HuH-7 (cell line): ENCODE data around the gene INSIG1.

Source experiments
- DNase-seq: peaks from one replicate; pipeline ENCODE4 v3.0.0; 2011; ENCODE audit warnings: low spot score

The INSIG1 gene

DNA sequence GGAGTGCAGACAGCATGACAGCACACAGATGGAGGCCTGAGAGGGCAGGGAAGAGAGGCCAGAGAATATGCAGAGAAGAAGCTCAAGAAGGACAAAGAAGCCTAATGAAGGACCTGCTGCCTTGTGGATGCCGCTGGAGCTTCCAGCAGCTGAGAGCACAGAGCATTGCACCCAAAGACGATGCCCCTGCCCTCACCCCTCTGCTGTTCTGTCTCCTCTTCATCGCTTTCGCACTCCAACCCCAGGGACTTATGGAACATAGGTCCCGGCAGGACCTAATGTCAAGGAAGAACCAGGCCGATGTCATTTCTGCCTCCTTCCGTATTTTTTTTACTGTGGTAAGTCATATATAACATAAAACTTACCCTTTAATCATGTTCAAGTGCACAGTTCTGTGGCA is 12.3 kb upstream of the INSIG1 start:
- no peak for DNase-seq

DNA sequence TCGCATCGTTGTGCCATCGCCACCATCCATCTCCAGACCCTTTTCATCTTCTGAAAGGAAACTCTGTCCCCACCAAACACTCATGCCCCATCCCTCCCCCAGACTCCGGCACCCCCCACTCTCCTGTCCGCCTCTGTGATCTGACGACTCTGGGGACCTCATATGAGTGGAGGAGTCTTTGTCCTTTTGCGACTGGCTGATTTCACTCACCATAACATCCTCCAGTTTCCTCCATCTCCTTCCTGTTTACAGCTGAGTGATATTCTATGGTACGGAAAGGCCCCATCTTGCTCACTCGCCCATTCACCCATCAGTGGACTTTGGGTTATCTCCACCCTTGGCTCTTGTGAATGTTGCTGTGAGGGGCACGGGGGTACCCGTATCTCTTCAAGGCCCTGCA is 11.8 kb upstream of the INSIG1 start:
- DNase-seq, result no peak

DNA sequence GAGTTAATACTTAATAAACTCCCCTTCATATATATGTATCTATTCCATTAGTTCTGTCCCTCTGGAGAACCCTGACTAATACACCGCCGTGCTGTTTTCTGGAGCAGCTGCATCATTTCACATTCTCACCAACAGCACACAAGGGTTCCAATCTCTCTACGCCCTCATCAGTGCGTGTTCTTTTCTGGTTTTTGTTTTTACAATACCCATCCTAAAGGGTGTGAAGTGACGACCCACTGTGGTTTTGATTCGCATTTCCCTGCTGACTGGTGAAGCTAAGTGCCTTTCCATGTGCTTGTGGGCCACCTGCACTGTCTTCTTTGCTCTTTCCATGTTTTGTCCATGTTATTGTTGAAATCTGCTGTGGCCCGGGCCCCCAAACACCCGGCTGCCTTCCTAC is 11.0 kb upstream of the INSIG1 start:
- no peak for DNase-seq

DNA sequence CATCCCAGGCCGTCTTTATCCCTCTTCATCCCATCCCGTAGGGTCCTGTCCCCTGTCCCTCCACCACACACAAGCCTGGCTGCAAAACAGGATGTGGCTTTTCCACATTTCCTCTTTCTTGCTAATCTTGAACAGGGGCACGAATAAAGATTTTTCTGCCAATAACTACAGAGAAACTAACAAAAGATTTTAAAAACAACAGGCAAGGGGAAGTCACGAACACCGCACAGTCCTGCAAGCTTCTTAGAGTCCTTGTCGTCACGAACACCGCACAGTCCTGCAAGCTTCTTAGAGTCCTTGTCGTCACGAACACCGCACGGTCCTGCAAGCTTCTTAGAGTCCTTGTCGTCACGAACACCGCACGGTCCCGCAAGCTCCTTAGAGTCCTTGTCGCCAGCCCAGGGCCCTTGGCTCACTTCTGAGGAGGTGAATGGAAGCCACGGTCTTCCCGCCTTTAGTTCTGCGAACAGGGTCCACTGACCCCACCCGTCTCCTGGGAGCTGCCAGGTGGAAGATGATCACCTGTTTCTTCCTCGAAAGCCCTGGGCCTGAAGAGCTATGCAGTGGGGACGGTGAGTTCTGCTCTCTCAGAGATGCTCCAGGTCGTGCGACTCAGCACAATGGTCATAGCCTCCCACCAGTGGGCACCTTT is 10.3 kb upstream of the INSIG1 start:
- no peak for DNase-seq

DNA sequence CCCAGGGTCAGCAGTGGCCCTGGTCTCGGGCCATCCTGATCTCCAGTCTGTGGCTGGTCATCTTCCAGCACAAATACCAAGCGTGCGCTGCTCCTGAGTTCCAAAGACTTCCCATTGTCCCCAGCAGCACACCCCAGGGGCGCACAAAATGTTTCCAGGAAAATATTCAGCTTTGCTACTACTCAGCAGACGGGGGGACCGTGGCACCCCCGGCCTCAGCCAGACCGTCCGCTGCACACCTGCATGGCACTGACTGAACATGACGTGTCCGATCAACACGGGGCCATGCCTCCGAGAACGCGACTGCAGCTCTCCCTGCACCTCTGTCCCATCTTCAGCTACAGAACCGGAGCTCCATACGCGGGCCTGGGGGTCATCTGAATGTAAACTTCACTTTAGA is 9.6 kb upstream of the INSIG1 start:
- no peak for DNase-seq

DNA sequence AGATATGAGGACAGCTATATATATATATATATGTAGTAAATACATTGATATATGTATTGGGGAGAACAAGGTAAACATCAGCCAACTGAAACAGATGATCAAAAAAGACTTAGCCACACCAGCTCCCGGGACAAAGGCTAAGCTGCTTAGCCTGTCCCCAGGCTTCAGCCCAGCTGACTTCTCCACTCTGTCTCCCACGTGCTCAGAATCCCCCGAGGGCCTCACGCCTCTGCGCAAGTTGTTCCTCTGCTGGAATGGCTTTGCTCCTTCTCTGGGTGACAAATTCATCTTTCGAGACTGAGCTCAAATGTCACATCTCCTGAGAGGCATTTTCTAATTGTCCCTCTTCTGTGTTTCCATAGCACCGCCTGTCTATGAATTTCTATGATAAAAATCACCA is 8.6 kb upstream of the INSIG1 start:
- no peak for DNase-seq

DNA sequence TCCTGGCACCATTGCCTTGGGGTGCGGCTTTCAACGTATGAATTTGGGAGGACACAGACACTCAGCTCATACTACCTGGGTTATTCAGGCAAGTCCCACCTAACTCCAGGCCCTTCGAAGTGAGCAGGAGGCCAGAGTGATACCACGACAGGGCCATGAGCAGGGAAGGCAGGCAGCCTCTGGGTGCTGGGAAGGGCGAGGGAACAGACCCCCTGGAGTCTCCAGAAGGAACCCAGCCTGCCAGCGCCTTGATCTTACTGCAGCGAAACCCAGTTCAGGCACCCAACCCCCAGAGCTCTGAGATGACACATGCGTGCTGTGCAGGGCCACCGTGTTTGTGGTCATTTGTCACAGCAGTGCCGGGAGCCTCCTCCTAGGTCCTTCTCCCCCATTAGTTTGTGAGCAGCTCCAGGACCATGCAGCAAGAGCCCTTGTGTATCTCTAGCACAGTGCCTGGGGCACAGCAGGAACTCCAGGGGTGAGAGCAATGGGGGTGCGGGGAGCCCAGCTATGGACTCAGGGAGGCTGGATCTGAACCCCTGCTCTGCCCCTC is 7.7 kb upstream of the INSIG1 start:
- DNase-seq, result no peak

DNA sequence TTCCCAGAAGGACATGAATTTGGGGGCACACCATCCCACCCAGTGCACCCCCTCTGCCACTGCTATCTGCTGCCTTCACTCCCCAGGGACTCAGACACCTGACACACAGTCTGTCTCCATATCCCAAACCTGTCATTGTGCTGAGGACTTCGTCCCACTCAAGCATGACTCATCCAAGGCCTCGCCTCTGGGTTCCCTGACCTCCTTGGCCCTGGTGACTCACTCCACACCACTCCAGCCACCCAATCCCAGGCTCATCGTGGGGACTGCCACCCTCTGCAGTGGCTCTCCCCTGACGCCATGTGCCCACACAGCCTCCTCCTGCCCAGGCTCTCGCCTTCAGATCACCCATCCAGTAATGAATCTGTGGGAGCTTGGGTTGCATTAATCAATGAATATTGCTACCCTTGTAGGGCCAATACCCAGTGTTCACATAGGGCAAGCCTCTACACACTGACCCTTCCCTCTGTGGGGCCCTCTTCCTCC is 6.6 kb upstream of the INSIG1 start:
- no peak for DNase-seq

DNA sequence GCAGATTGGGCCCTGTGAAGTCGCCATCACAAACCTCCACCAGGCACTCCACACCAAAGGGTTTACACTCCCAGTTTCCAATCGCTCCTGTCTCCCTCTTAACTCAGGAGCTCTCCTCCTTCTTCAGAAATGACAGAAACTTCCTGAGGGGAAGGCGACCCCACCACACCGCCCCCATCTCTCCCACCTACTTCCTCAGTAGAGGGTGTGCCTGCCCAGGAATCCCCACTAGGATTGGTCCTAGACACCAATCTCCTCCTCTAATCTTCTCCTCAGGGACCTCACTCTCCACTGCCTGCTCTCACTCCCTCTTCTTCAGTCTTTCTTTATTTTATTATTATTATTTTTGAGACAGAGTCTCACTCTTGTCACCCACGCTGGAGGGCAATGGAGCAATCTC is 5.9 kb upstream of the INSIG1 start:
- DNase-seq, result no peak

DNA sequence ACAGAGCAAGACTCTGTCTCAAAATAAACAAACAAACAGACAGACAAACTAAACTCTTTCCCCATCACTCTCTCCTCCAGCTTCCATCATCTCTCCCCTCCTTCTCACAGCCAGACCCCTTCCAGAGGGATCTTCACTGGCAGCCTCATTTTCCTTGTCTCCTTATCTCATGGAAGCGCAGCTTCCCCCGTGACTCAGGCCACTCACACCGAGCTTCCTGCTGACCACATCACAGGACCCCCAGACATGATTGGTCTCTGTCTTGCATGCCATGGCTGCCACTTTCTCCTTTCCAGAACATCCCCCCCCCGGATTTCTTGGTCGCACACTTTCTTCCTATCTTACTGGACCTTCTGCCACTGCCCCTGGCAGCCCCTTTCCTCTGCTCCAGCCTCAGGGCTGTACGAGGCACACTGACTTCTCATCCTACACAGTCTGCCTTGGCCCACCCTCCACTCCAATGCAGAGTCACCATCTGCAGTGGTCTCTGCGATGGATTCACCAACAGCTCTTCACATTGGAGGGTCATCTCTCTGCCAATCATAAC is 4.9 kb upstream of the INSIG1 start:
- no peak for DNase-seq

DNA sequence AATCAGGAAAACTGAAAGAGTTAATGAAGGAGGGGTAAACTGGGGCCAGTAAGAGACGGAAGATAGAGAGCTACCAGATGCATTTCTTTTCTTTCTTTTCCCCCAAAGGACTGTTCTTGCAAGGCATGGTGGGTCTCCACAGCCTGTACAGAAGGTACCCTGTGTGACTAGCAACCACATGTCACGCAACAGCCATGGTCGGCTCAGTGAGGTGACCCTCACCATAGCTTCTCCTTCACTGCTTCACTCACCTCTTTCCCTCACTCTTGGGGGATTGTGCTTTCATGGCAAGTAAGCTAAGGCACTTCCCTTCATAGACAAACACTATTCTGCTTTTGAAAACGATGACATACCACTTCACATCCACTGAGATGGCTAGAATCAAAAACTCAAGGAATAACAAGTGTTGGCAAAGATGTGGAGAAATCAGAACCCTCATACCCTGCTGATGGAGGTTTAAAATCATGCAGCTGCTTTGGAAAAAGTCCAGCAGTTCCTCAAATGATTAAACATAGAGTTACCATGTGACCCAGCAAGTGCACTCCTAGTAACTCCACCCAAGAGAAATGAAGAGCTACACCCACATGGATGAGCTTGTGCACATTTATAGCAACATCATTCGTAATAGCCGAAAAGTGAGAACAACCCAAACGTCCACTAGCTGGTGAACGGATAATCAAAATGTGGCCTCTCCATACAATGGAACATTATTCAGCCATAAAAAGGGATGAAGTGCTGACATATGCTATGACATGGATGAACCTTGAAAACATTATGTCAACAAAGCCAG is 3.8 kb upstream of the INSIG1 start:
- DNase-seq, result no peak

DNA sequence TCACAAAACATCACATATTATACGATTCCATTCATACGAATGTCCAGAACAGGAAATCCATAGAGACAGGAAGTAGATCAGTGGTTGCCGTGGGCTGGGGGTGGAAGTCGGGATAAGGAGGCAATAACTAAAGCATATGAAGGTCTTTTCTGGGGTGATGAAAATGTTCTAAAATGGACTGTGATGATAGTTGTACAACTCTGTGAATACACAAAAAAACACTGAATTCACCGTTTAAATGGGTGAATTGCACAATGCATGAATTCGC is 3.2 kb upstream of the INSIG1 start:
- no peak for DNase-seq

DNA sequence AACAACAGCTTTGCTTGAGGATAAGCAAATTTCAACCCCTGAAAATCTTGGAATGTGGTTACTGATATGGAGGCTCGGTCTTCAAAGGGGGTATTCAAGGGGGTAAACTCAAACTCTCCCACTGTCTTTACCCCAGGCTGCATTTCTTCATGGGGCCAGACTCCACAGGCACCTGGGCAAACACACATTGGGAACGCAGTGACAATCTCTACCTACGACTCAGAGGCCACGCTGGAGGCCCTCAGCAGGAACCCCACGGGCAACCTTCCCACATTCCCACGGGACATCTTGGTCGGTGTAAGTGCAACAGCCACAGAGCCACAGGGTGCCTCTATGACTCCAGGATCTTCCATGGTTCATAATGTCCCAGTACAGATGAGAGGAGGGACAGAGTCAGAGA is 2.2 kb upstream of the INSIG1 start:
- no peak for DNase-seq

DNA sequence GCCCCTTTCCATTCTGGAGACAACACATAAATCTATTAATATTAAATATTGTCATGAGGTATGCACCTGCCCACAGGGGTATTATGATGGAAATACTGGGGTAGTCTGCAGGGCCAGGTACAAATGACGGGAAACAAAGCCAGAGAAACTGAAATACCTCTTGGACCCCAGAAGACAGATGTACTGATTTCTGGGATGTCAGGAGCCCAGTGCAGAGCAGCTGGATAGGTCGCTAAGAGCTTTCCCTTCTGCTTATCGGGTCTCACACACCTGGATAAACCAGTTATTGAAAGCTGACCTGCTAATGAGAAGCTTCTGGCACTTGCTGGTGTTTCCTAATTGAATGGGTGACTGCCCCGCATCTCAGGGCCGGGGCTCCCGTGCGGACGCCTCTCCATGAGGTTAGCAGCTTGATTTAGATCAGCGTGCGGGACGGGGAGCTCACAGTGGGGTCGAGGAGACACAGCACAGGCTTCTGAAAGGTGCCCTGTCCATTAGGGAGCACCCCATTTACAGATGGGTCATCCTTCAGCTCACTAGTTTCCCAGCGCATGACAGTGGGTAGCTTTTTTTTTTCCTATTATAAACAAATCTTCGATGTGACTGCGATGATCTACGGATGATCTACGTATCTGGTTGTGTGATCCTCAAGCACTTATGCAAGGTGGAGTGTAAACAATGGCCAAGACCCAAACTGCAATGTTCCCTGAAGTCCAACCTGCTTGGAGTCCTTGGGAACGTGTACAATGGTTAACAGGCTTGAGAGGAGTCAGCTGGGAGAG is 1.5 kb upstream of the INSIG1 start:
- DNase-seq, result no peak

DNA sequence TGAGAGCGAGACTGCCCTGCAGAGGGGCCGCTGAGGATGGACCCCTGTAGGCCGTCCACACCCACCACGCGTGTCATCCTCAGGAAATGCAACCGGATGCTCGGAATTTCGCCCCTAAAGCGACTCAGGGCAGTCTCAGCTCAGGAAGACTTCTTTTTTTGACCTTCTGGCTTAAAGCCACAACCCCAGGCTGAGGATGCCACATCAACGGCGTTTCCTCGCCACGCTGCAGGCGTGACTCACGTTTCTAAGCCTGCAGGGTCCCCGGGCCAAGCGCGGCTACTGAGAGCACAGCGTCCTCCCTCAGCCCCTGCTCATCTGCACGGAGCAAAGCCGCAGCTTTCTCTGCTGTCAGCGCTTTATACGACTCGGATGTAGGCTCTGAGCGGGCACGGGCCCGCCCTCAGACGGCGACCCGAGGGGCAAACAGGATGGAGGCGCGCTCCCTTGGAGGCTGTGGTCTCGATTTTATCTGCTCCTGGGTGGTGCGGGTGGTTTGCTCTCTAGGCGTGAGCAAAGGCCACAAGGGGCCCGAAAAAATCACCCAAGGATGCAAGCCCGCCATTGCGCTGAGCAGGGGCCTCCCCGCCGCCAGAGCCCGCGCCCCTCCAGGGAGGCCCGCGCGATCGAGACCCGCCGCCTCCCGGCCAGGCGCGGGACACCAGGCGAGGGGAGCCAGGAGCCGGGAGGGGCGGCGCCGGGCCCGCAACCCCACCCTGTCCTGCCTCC is 726 bp upstream of the INSIG1 start:
- no peak for DNase-seq

DNA sequence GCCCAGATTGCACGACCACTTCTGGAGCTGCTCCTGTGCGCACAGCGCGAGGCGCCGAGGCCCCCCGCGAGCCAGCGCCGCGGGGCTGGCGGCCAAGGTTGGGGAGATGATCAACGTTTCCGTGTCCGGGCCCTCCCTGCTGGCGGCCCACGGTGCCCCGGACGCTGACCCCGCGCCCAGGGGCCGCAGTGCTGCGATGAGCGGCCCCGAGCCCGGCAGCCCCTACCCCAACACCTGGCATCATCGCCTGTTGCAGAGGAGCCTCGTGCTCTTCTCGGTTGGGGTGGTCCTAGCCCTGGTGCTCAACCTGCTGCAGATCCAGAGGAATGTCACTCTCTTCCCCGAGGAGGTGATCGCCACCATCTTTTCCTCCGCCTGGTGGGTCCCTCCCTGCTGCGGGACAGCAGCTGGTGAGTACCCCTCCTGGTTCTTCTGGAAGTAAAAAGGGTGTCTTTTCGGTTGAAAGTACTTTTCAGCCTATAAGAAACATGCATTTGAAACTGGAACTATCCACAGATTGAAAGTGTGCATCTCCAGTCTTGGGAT is 683 bp downstream of the INSIG1 start:
- no peak for DNase-seq

DNA sequence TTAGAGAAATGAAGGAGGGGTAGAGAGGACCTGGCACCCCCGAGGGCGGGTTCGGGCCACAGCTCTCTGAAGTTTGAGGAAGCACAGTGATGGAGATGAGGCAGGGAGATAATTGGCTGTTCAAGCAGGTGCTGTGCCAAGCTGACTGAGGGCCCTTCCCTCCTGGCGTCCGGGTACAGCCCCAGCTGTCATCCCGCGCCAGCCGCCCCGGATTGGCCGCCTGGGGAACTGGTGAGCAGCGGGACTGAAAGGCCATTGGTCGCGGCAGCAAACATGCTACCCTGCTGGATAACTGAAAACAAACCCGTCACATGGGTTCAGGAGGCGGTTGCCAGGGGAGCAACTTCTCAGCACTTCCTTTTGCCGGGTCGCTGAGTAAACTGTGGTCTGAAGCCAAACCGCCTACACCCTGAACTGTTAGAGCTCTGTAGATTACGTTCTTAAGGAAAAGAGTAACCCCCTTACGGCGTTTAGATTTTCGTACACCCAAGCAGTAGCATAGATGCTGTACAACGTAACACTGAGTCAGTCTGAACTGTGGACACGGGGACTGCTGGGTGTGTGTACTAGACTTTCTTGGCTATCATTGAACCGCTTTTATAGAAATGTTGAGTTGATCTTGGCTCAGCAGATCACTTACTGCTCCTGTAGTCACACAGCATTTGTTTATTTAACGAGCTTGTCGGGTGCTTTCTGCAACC is 1.3 kb downstream of the INSIG1 start:
- peak; percentile 95 for DNase-seq

DNA sequence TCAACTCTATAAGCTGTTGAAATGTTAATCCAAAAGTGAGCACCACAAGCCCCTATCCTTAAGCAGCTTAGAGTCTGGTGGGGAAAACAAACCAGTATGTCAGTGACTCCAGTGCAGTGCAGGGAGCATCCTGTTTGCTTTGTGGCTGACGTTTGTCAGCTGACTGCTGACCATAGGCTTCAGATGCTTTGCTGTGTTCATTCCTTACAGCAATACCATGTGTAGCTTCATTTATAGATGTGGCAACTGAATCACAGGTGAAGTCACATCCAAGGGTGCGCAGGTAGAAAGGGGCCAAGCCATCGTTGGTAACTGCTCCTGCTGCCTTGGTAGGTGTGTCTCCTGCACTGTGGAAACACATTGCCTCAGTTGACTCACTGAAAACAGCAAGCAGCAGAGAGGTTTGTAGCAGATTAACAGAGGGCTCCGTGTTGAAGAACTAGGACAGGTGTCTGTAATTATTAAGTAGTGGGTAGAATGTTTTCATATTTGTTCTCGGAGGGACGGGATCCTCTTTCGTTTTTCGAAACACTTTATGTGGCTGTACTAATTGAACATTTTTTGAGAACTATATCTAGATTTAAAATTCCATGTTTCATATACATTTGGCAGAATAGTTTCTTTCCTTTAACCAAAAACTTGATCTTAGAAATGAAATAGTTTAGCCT is 2.0 kb downstream of the INSIG1 start:
- no peak for DNase-seq

DNA sequence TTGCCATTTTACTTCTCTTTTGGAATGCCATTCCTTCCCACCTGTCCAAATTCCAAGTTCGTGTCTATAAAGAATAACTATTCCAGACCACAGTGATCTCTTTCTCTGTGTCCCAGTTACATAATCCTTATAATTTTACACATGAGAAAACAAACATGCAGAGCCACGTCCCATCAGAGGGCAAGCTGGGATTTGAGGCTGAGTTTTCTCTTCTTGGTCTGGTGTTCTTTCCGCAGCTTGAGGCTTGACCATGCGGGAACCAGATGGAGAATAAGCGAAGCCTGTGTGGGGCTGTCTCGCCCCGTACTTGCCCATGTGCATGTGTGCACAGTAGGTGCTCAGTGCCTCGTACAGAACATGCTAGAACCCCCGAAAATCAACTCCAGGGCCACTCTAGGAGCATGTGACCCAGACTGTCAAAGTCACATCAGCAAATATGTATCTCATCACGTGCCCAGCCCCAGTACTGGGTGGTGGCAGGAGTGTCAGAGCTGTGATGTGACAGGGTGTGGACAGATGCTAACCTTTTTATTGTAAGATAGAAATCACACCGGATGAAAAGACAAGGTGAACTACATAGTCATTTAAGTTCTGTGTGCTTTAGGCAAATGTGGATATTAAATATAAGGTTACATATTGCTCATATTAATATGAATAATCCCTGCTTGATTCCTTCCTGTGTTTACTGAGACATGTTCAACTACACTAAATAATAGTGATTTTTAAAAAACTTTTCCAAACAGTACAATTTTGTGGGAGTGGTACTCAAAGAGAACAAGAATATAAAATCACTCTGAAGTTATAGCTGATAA is 3.2 kb downstream of the INSIG1 start:
- DNase-seq, result no peak
